ENCODE results near the gene MSL1.
"Not testable (repeated sequence)": the region's sequence is repeated elsewhere in the genome, so short reads cannot be mapped to it uniquely, and the experiment has no call there.

The MSL1 gene

GRCh38 chr17:40139566-40140058 is 17.8 kb downstream of the MSL1 start:
- DNase-seq, result no peak

- not testable (repeated sequence) for DNase-seq
These were observed 21.4 kb downstream of the MSL1 start for GRCh38 chr17:40143166-40143565.

- DNase-seq, result no peak
These were observed 23.7 kb downstream of the MSL1 start for GRCh38 chr17:40145476-40145875.

- no peak for DNase-seq
These were observed 26.8 kb downstream of the MSL1 start for GRCh38 chr17:40148527-40148926.

GRCh38 chr17:40150276-40150675 is 28.5 kb downstream of the MSL1 start:
- no peak for DNase-seq

GRCh38 chr17:40151414-40151963 is 29.7 kb downstream of the MSL1 start:
- DNase-seq, result no peak

- no peak for DNase-seq
These were observed 31.9 kb downstream of the MSL1 start for GRCh38 chr17:40153603-40154236.

GRCh38 chr17:40157973-40158372 is 36.2 kb downstream of the MSL1 start:
- no peak for DNase-seq

- no peak for DNase-seq
These were observed 36.8 kb downstream of the MSL1 start for GRCh38 chr17:40158438-40159013.

GRCh38 chr17:40159456-40159855 is 37.7 kb downstream of the MSL1 start:
- DNase-seq, result no peak

GRCh38 chr17:40167685-40168261 is 46.0 kb downstream of the MSL1 start:
- no peak for DNase-seq

- peak; percentile 29 for DNase-seq
These were observed 46.6 kb downstream of the MSL1 start for GRCh38 chr17:40168262-40168832.

GRCh38 chr17:40170325-40170724 is 48.6 kb downstream of the MSL1 start:
- DNase-seq, result no peak

- DNase-seq, result no peak
These were observed 50.0 kb downstream of the MSL1 start for GRCh38 chr17:40171750-40172149.

GRCh38 chr17:40173091-40173777 is 51.5 kb downstream of the MSL1 start:
- DNase-seq, result no peak

GRCh38 chr17:40173778-40174135 is 52.0 kb downstream of the MSL1 start:
- no peak for DNase-seq

- DNase-seq, result no peak
These were observed 52.7 kb downstream of the MSL1 start for GRCh38 chr17:40174514-40174913.

GRCh38 chr17:40175928-40176753 is 54.4 kb downstream of the MSL1 start:
- no peak for DNase-seq

GRCh38 chr17:40176754-40177110 is 55.0 kb downstream of the MSL1 start:
- DNase-seq, result no peak

- peak; percentile 84 for DNase-seq
These were observed 55.6 kb downstream of the MSL1 start, which contains the start of gene RAPGEFL1 for GRCh38 chr17:40177275-40177874. Gene RAPGEFL1 (plus strand): TSS chr17:40177470. CDS start chr17:40177862, 392 bp downstream.

GRCh38 chr17:40178021-40178601 is 56.3 kb downstream of the MSL1 start:
- no peak for DNase-seq
